Naive thymus-derived CD4-positive, alpha-beta T cell (primary cell): ENCODE results near the gene TCERG1L. TPM values are rescaled to one million over a fixed set of nuclear protein-coding genes. Genes with fewer than 3 reads are reported as not detected.

Experiments used
- ATAC-seq: fragments of 150-1000 bp; cut with Tn5 transposase; 2 replicates; pipeline ENCODE4 v1.10.0; 2021; ENCODE audit warnings: mild to moderate bottlenecking, moderate library complexity
- CTCF ChIA-PET: fragments of 350-600 bp; sonication (Branson Sonifier 250); formaldehyde crosslinking; loops from one replicate; lab custom pipeline; 2021; ENCODE audit warnings: antibody characterized with exemption; lab: Charles Lee
- POLR2A ChIA-PET: fragments of 350-600 bp; sonication (Branson Sonifier 250); formaldehyde crosslinking; loops from one replicate; lab custom pipeline; 2021; ENCODE audit warnings: antibody characterized with exemption, inconsistent platforms; lab: Charles Lee
- DNase-seq, 9 donors: peaks; one replicate each; pipeline versions ENCODE4 v3.0.0 to v3.0.0-alpha.2; 2020 to 2022; ENCODE audit warnings: mixed read lengths in 1 of 9
- H3K27ac ChIP-seq: one replicate; pipeline ENCODE4 v1.7.0; 2013; ENCODE audit warnings: mild to moderate bottlenecking, low read depth, low read length, moderate library complexity
- H3K27me3 ChIP-seq, 2 donors: one replicate each; pipeline ENCODE4 v1.7.0; 2013; ENCODE audit warnings: low read length in 2 of 2, mild to moderate bottlenecking in 2 of 2, moderate library complexity in 2 of 2; ENCODE audit not compliant: control insufficient read depth in 2 of 2, insufficient read depth in 2 of 2
- H3K36me3 ChIP-seq, 3 experiments: 1 replicate in 2 of 3; 2 replicates in 1 of 3; pipeline ENCODE4 v1.7.0; 2013; ENCODE audit warnings: low read length in 3 of 3, mild to moderate bottlenecking in 3 of 3, moderate library complexity in 1 of 3; ENCODE audit not compliant: insufficient read depth in 3 of 3, control insufficient read depth in 2 of 3
- H3K4me1 ChIP-seq, 2 donors: one replicate each; pipeline ENCODE4 v1.7.0; 2013; ENCODE audit warnings: low read length in 2 of 2, mild to moderate bottlenecking in 2 of 2, moderate library complexity in 1 of 2; ENCODE audit not compliant: control insufficient read depth in 2 of 2, insufficient read depth in 2 of 2
- H3K4me3 ChIP-seq: 2 replicates; pipeline ENCODE4 v1.7.0; 2013; ENCODE audit warnings: mild to moderate bottlenecking, low read length
- H3K9me3 ChIP-seq, 3 experiments: 1 replicate in 2 of 3; 2 replicates in 1 of 3; pipeline ENCODE4 v1.7.0; 2013; ENCODE audit warnings: low read length in 3 of 3; ENCODE audit not compliant: control insufficient read depth in 2 of 3
- H3K27ac Mint-ChIP-seq, 9 donors: one replicate each; pipeline ENCODE4 v1.8.0; 2020 to 2022; ENCODE audit warnings: mixed read lengths in 9 of 9, mild to moderate bottlenecking in 8 of 9, moderate library complexity in 5 of 9, inconsistent platforms in 2 of 9
- H3K27me3 Mint-ChIP-seq, 5 donors: one replicate each; pipeline ENCODE4 v1.8.0; 2021 to 2022; ENCODE audit warnings: mixed read lengths in 5 of 5, mild to moderate bottlenecking in 1 of 5
- H3K36me3 Mint-ChIP-seq, 5 donors: one replicate each; pipeline ENCODE4 v1.8.0; 2020 to 2022; ENCODE audit warnings: mixed read lengths in 5 of 5, mild to moderate bottlenecking in 3 of 5, inconsistent platforms in 1 of 5
- H3K4me1 Mint-ChIP-seq, 7 donors: one replicate each; pipeline ENCODE4 v1.8.0; 2020 to 2022; ENCODE audit warnings: mixed read lengths in 7 of 7, mild to moderate bottlenecking in 3 of 7, inconsistent platforms in 1 of 7
- H3K4me3 Mint-ChIP-seq, 10 donors: one replicate each; pipeline ENCODE4 v1.8.0; 2020 to 2022; ENCODE audit warnings: mild to moderate bottlenecking in 10 of 10, mixed read lengths in 10 of 10, moderate library complexity in 6 of 10, inconsistent platforms in 2 of 10
- H3K9me3 Mint-ChIP-seq, 11 donors: one replicate each; pipeline ENCODE4 v1.8.0; 2020 to 2022; ENCODE audit warnings: mixed read lengths in 11 of 11, mild to moderate bottlenecking in 4 of 11, inconsistent platforms in 1 of 11, moderate library complexity in 1 of 11
- intact Hi-C, 2 donors: fragments of 100-400 bp; cut with micrococcal nuclease; formaldehyde crosslinking; loops; one replicate each; pipeline ENCODE4 v1.15.1; 2023
- polyA plus RNA-seq, 2 donors: library from polyadenylated mRNA; unstranded; fragments of 300-500 nt; fragmentation: Illumina TruSeq; gene quantifications; one replicate each; pipeline ENCODE4 v1.2.3, GENCODE V29; 2021
- total RNA-seq, 6 experiments: library from RNA in 5 of 6; stranded (reverse) in 5 of 6; gene quantifications; 1 replicate in 5 of 6; 2 replicates in 1 of 6; pipeline ENCODE4 v1.2.3 and lab custom pipeline; 2021 to 2026

Gene TCERG1L
- total and polyA plus RNA-seq, 7 experiments from 2014 or later = 0.11 to 0.42 (median 0.39) TPM; not detected in 4

DNA sequence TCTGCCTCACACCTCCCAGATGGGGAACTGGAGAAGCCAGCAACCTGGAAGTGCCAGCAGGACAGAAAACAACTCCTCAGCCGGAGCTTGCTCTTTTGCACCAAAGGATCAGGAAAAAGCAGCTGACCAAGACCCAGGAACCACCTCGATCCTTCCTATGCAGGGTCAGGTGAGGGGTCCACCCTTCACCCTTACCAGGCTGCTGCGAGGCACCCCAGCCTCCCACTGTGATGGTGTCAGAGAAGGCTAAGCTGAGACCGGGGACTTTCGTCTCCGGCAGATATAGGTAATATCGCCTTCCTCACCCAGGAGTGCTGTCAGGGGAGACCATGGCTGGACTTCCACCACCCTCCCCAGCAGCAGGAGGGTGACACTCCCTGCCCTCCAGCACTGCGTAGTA lies 254.7 kb downstream of the TCERG1L start:
- CTCF ChIA-PET = no interaction called here
- H3K9me3 Mint-ChIP-seq = peaks cover 0 to 19% (median 2%) of the 10 kb centered on the region in 11 donors

DNA sequence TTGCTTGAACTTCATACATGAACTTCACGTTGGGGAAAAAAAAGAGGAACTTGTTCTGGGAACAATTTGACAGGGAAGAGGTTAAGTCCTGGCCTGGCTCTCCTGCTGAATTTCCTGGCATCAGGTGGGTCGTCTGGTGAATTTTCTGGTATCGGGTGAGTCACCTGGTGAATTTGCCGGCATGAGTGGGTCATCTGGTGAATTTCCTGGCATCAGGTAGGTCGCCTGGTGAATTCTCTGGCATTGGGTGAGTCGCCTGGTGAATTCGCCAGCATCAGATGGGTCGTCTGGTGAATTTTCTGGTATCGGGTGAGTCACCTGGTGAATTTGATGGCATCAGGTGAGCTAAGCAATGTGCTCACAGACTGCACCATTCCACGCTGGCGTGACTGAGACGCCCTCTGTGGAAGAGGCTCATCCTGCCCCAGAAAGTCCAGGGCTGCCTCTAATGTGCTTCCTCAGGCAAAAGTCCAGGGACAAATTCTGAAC lies 255.4 kb downstream of the TCERG1L start:
- intact Hi-C loops = no loop called here
- Mint-ChIP-seq H3K9me3 (peaks cover 0 to 20% (median 2%) of the 10 kb centered on the region in 11 donors), H3K27me3 (peaks cover 0 to 4% (median 0%) of the 10 kb centered on the region in 5 donors), H3K4me3 (no peak overlapping the region), H3K27ac (no peak overlapping the region), H3K36me3 (no peaks in the 10 kb centered on the region), H3K4me1 (no peaks in the 10 kb centered on the region)
- DNase-seq = no peak
- POLR2A ChIA-PET = no interaction called here
- no peaks in the 10 kb centered on the region for H3K36me3 ChIP-seq
- no peak overlapping the region for H3K27ac ChIP-seq
- H3K4me1 ChIP-seq = no peaks in the 10 kb centered on the region
- CTCF ChIA-PET = no interaction called here
- no peak for ATAC-seq
- H3K27me3 ChIP-seq = no peaks in the 10 kb centered on the region
- no peak overlapping the region for H3K4me3 ChIP-seq
- peaks cover 0 to 8% (median 0%) of the 10 kb centered on the region in 3 experiments for H3K9me3 ChIP-seq

More for the DNA sequence above, 254.7 kb downstream of the TCERG1L start:
- Histone ChIP-seq H3K4me3 (no peak overlapping the region), H3K9me3 (peaks cover 0 to 1% (median 0%) of the 10 kb centered on the region in 3 experiments), H3K27me3 (no peaks in the 10 kb centered on the region), H3K4me1 (no peaks in the 10 kb centered on the region), H3K27ac (no peak overlapping the region), H3K36me3 (no peaks in the 10 kb centered on the region)
- ATAC-seq (no peak), DNase-seq (no peak)
- peaks cover 0 to 4% (median 0%) of the 10 kb centered on the region in 5 donors for H3K27me3 Mint-ChIP-seq
- no peaks in the 10 kb centered on the region for H3K36me3 Mint-ChIP-seq
- no peaks in the 10 kb centered on the region for H3K4me1 Mint-ChIP-seq
- H3K4me3 Mint-ChIP-seq = no peak overlapping the region
- POLR2A ChIA-PET = no interaction called here
- intact Hi-C loops = no loop called here
- no peak overlapping the region for H3K27ac Mint-ChIP-seq

DNA sequence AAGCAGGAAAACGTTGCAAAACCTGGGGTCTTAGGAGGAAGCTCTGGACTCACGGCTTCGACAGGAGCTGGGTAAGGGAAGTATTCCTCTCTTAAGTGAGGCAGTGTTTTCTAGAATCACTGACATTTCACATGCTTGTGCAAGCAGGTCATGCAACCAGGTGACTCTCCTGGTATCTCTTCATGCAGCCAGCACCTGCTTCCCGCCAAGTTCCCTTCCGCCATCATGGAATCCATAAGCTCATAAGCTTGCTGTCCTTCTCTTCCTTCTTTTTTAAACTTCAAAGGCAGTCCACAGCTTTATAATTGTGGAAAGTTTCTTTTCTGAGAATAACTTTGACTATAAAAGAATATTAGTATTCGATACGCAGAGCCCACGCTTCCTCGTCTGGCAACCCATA lies 256.1 kb downstream of the TCERG1L start:
- Histone ChIP-seq H3K27me3 (no peaks in the 10 kb centered on the region), H3K9me3 (peaks cover 0 to 8% (median 0%) of the 10 kb centered on the region in 3 experiments), H3K36me3 (no peaks in the 10 kb centered on the region), H3K4me1 (no peaks in the 10 kb centered on the region), H3K4me3 (no peak overlapping the region), H3K27ac (no peak overlapping the region)
- ChIA-PET POLR2A (no interaction called here), CTCF (no interaction called here)
- Mint-ChIP-seq H3K36me3 (no peaks in the 10 kb centered on the region), H3K27me3 (peaks cover 0 to 4% (median 0%) of the 10 kb centered on the region in 5 donors), H3K4me3 (no peak overlapping the region), H3K27ac (no peak overlapping the region), H3K4me1 (no peaks in the 10 kb centered on the region), H3K9me3 (peaks cover 0 to 24% (median 3%) of the 10 kb centered on the region in 11 donors)
- intact Hi-C loops = no loop called here
- ATAC-seq (no peak), DNase-seq (no peak)

DNA sequence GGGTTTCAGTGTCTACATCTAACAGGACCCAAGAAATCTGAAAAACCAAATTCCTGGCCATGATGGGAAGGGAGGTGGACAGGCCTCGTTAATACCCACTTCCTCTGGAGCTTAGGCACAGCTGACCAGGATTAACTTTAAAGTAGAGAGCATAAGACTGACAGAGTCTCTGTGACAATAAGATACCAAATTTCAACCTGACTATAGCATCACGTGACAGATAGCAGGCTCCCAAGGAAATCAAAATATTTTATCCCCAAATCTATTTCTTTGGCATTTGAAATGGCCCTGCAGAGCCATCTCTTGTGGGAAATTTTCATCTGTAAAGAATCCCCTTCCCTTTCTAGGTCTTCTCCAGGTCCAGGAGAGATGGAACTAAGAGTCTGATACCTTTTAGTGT lies 258.3 kb downstream of the TCERG1L start:
- no peak overlapping the region for H3K27ac ChIP-seq
- H3K4me1 Mint-ChIP-seq = no peaks in the 10 kb centered on the region
- H3K27me3 ChIP-seq = no peaks in the 10 kb centered on the region
- no peak overlapping the region for H3K4me3 Mint-ChIP-seq
- DNase-seq (no peak), ATAC-seq (no peak)
- peaks cover 0 to 4% (median 0%) of the 10 kb centered on the region in 5 donors for H3K27me3 Mint-ChIP-seq
- H3K4me3 ChIP-seq = no peak overlapping the region
- no peak overlapping the region for H3K27ac Mint-ChIP-seq
- H3K4me1 ChIP-seq = no peaks in the 10 kb centered on the region
- peaks cover 0 to 8% (median 0%) of the 10 kb centered on the region in 3 experiments for H3K9me3 ChIP-seq
- ChIA-PET POLR2A (no interaction called here), CTCF (no interaction called here)
- intact Hi-C loops = no loop called here
- peaks cover 0 to 18% (median 3%) of the 10 kb centered on the region in 11 donors for H3K9me3 Mint-ChIP-seq
- no peaks in the 10 kb centered on the region for H3K36me3 Mint-ChIP-seq
- H3K36me3 ChIP-seq = no peaks in the 10 kb centered on the region

DNA sequence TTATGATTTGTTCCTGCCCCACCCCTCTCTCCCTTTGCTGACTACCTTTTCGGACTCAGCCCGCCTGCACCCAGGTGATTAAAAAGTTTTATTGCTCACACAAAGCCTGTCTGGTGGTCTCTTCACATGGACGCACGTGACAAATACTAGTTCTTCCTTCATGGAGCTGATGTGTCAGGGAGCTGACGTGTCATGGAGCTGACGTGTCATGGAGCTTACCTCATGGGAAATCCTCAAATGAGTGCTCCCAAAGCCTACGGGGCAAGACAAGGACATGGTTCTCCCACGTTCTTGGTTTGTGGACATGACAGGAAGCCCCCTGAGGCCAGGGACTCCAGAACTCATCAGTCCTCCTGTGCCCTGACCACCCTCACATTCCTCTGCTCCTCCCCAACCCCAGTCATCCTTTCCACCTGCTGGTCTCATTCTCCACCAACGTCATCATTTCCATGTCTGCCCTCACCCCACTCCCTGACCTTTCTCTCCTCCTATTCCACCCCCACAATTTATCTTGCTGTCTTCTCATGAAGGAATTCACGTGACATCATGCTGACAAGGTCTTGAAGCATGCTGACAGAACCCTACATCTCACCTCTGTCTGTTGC lies 261.3 kb downstream of the TCERG1L start:
- H3K27me3 Mint-ChIP-seq = peaks cover 0 to 8% (median 0%) of the 10 kb centered on the region in 5 donors
- no peaks in the 10 kb centered on the region for H3K4me1 Mint-ChIP-seq
- H3K36me3 ChIP-seq = no peaks in the 10 kb centered on the region
- H3K27ac Mint-ChIP-seq = no peak overlapping the region
- DNase-seq (no peak), ATAC-seq (no peak)
- ChIA-PET CTCF (no interaction called here), POLR2A (no interaction called here)
- peaks cover 0 to 8% (median 0%) of the 10 kb centered on the region in 3 experiments for H3K9me3 ChIP-seq
- peaks cover 0 to 9% (median 2%) of the 10 kb centered on the region in 11 donors for H3K9me3 Mint-ChIP-seq
- intact Hi-C loops = no loop called here
- H3K4me1 ChIP-seq = no peaks in the 10 kb centered on the region
- H3K27me3 ChIP-seq = no peaks in the 10 kb centered on the region
- no peak overlapping the region for H3K4me3 Mint-ChIP-seq
- H3K27ac ChIP-seq = no peak overlapping the region
- H3K4me3 ChIP-seq = no peak overlapping the region
- H3K36me3 Mint-ChIP-seq = no peaks in the 10 kb centered on the region

DNA sequence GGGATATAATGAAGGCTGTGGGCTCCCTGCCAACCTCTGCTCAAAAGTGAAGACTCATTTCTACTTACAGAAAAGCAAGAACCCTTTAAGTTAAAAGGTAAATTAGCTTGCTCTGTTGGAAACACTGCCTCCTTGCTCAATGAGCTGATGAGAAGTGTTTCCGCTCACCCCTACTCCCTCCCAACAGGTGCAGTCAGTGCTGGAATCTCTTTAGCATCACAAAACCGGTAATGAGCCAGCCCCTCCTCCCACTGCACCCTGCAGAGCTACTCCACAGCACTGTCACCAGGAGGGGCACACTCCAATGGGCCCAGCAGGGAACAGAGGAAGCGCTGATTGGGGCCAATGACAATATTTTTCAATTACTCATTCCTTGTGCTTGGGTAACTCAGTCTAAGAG lies 262.5 kb downstream of the TCERG1L start:
- H3K36me3 Mint-ChIP-seq = no peaks in the 10 kb centered on the region
- no peak overlapping the region for H3K27ac Mint-ChIP-seq
- CTCF ChIA-PET = no interaction called here
- Histone ChIP-seq H3K27me3 (no peaks in the 10 kb centered on the region), H3K36me3 (no peaks in the 10 kb centered on the region), H3K4me3 (no peak overlapping the region), H3K9me3 (peaks cover 0 to 8% (median 0%) of the 10 kb centered on the region in 3 experiments), H3K27ac (no peak overlapping the region), H3K4me1 (no peaks in the 10 kb centered on the region)
- intact Hi-C loops = no loop called here
- no peak for ATAC-seq
- POLR2A ChIA-PET = no interaction called here
- H3K9me3 Mint-ChIP-seq = peaks cover 0 to 9% (median 2%) of the 10 kb centered on the region in 11 donors
- H3K27me3 Mint-ChIP-seq = peaks cover 0 to 8% (median 0%) of the 10 kb centered on the region in 5 donors
- no peak overlapping the region for H3K4me3 Mint-ChIP-seq
- no peak for DNase-seq
- no peaks in the 10 kb centered on the region for H3K4me1 Mint-ChIP-seq

DNA sequence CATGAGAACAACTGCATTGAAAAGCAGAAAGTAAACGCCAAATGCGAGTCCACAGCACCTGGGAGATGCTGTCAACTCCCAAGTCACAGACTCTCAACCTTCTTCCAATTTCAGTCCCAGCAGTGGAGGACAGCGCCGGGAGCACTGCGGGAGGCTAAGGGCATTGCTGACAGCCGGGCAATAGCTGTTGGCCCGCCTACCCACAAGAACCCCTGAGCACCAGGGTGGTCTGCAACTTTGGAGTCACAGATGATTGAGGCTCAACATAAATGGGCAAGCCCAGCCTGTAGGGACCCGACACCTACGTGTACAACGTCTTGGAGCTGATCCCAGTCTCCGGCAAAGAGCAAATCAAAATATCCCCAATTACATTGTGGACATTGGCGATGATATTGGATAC lies 262.9 kb downstream of the TCERG1L start:
- no peak overlapping the region for H3K27ac Mint-ChIP-seq
- H3K36me3 Mint-ChIP-seq = no peaks in the 10 kb centered on the region

More for the DNA sequence above, 262.9 kb downstream of the TCERG1L start:
- intact Hi-C loops = no loop called here
- ATAC-seq (no peak), DNase-seq (no peak)
- H3K27me3 ChIP-seq = no peaks in the 10 kb centered on the region
- Mint-ChIP-seq H3K9me3 (peaks cover 0 to 9% (median 2%) of the 10 kb centered on the region in 11 donors), H3K4me1 (no peaks in the 10 kb centered on the region), H3K27me3 (peaks cover 0 to 8% (median 0%) of the 10 kb centered on the region in 5 donors), H3K4me3 (no peak overlapping the region)
- POLR2A ChIA-PET = no interaction called here
- H3K4me1 ChIP-seq = no peaks in the 10 kb centered on the region
- H3K36me3 ChIP-seq = no peaks in the 10 kb centered on the region
- no peak overlapping the region for H3K4me3 ChIP-seq
- CTCF ChIA-PET = no interaction called here
- H3K9me3 ChIP-seq = peaks cover 0 to 8% (median 0%) of the 10 kb centered on the region in 3 experiments
- no peak overlapping the region for H3K27ac ChIP-seq
